ENCODE data around the gene FFAR3. TPM values are rescaled to one million over a fixed set of nuclear protein-coding genes. Genes with fewer than 3 reads are reported as not detected.

Gene FFAR3, protein sequence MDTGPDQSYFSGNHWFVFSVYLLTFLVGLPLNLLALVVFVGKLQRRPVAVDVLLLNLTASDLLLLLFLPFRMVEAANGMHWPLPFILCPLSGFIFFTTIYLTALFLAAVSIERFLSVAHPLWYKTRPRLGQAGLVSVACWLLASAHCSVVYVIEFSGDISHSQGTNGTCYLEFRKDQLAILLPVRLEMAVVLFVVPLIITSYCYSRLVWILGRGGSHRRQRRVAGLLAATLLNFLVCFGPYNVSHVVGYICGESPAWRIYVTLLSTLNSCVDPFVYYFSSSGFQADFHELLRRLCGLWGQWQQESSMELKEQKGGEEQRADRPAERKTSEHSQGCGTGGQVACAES
- total RNA-seq = 0.16 TPM in 1 of 2 replicates, not detected in the other

DNA sequence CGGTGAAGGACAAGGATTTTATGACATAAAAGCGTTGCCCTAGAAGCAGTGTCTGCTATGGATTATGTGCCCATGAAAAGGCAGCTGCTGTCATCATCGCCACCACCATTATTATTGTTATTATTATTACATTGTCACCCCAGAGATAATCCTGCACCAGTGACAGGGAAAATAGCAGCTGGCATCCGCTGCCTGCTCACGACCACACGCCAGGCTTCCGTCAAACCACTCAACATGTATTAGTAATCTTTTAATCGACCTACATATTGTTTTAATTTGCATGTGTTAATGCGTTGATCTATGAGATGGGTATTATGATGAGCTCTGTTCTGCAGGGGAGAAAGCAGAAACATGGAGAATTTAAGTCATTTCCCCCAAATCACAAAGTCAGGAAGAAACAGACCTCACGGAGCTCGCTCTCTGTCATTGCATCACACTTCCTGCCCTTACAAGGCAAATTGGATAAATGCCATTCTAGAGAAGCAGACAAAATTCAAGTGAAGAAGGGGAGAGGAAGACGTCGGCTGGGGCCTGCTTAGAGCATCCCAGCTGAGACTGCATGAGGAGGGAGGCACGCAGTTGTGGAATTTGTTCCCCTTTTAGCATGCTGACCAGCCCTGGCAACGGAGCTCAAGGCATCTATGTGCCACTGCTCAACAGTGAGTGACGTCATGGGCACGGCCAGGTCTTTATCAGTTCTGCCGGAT is at the start of gene FFAR3:
Gene FFAR3, plus strand, starts transcription at position 594 of the 707 bp plus-strand sequence. CDS start 431 bp downstream, outside the sequence.
- intact Hi-C loops (cut with micrococcal nuclease) = no loop called here

DNA sequence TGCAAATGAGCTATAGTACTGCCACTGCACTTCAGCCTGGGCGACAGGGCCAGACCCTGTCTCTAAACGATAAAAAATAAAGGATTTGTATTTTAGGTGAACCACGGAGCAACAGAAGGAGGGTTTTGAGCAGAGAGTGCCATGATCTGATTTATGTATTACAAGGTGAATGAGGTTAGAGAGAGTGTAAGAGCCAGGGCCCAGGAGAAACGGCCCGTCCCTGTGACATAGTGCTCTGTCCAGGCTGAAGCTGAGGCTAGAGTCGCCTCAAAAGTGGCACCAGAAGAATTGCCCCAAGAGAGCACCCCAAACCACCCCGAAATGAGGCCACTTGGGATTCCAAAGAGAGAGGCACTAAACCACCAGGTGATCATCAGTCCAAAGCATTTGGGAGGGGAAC is 49.4 kb upstream of the FFAR3 start:
- intact Hi-C loops (cut with micrococcal nuclease) = no loop called here

GRCh38 chr19:35309481-35310279 is 48.6 kb upstream of the FFAR3 start:
- intact Hi-C loops (cut with micrococcal nuclease) = no loop called here

DNA sequence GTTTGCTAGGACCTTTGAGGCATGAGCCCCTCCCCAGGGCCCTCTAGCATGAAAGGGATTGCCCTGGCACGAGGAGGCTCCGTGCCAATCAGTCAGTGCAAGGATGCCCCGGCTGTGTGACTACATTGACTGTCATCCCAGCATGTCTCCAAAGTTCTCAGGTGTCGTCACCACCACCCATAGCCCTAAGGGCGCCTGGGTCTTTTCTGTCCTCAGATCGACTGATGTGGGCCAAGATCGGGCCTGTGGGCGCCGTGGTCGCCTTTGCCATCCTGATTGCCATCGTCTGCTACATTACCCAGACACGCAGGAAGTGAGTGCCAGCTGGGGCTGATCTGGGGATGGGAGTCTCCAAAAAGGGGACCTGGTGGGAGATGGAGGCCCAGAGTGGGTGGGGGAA is 47.9 kb upstream of the FFAR3 start:
- intact Hi-C loops (cut with micrococcal nuclease) = no loop called here

- intact Hi-C loops (cut with micrococcal nuclease) = no loop called here
Observed at GRCh38 chr19:35310811-35311465, 47.3 kb upstream of the FFAR3 start.

- intact Hi-C loops (cut with micrococcal nuclease) = no loop called here
Observed at GRCh38 chr19:35311901-35312665, 46.2 kb upstream of the FFAR3 start.

DNA sequence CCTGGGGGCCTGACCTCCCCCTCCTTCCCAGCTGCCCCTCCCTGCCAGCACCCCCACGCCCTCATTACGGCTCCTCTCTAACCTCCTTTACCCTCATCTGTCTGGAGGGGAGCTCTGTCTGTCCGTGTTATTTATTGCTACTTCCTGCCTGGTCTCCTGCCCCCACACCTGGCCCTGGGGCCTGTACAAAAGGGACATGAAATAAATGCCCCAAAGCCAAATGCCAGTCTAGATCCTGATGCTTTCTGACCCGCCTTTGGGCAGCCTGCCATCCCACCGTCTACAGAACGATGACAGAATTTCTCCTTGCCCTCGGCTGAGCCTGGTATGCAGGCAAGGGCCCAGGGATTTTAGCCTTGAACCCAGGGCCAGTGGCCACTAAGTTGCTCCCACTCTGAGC is 44.7 kb upstream of the FFAR3 start:
- intact Hi-C loops (cut with micrococcal nuclease) = no loop called here

- intact Hi-C loops (cut with micrococcal nuclease) = no loop called here
Observed at GRCh38 chr19:35314031-35314430, 44.2 kb upstream of the FFAR3 start.

DNA sequence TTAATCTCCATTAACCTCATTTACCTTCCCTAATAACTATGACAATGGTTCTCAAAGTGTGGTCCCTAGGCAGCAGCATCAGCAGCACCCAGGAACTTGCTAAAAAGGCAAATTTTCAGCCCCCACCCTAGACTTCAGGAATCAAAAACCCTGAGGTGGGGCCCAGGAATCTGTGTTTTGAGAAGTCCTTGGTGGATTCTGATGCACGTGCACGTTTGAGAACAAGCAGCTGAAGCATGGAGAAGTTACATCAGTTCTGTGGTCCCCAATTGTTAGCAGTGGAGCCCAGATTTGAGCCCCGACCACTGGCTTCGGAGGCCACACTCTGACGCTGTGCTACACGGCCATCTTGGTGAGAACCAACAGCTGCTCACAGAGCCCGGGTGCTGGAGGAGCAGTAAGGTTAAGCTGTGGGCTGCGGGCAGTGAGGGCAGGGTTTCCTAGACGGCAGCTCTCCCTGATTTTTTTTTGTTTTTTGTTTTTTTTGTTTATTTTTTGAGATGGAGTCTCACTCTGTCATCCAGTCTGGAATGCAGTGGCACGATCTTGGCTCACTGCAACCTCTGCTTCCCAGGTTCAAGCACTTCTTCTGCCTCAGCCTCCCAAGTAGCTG is 43.3 kb upstream of the FFAR3 start:
- intact Hi-C loops (cut with micrococcal nuclease) = no loop called here

- intact Hi-C loops (cut with micrococcal nuclease) = no loop called here
Observed at GRCh38 chr19:35315883-35316282, 42.4 kb upstream of the FFAR3 start.

- intact Hi-C loops (cut with micrococcal nuclease) = no loop called here
Observed at GRCh38 chr19:35316560-35316959, 41.7 kb upstream of the FFAR3 start.

DNA sequence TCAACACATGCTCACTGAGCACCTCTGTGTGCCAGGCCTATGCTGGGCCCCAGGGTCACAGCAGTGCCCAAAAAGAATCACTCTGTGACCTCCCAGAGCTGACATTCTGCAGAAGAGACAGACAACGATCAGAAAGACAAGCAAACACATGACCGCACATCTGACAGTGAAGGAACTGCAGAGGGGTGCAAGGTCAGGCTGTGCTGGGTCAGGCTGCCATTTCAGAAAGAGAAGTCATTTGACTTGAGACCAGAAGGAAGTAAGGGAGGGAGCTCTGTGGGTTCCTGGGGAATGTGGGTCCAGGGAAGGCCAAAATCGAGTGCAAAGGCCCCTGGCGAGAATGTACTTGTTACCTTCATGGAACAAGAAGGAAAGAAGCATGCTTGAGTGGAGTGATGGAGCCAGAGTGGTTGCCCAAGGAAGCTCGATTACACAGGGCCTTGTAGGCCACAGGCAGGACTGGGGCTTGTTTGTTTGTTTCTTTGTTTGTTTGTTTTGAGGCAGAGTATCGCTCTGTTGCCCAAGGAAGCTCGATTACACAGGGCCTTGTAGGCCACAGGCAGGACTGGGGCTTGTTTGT is 40.7 kb upstream of the FFAR3 start:
- intact Hi-C loops (cut with micrococcal nuclease) = no loop called here

- intact Hi-C loops (cut with micrococcal nuclease) = no loop called here
Observed at GRCh38 chr19:35318679-35319448, 39.4 kb upstream of the FFAR3 start.

- intact Hi-C loops (cut with micrococcal nuclease) = no loop called here
Observed at GRCh38 chr19:35320065-35320713, 38.1 kb upstream of the FFAR3 start.

DNA sequence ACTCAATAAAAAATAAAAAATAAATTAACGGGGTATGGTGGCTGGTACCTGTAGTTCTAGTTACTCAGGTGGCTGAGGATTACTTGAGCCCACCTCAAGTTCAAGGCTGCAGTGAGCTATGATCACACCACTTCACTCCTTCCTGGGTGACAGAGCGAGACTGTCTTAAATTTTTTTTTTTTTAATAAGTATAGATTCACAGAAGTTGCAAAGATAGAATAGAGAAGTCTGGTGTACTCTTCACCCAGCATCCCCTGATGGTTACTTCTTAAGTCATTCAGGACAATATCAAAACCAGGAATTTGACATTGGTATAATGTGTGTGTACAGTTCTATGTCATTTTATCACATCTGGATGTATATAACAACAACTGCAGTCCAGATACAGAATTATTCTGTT is 37.0 kb upstream of the FFAR3 start:
- intact Hi-C loops (cut with micrococcal nuclease) = no loop called here

DNA sequence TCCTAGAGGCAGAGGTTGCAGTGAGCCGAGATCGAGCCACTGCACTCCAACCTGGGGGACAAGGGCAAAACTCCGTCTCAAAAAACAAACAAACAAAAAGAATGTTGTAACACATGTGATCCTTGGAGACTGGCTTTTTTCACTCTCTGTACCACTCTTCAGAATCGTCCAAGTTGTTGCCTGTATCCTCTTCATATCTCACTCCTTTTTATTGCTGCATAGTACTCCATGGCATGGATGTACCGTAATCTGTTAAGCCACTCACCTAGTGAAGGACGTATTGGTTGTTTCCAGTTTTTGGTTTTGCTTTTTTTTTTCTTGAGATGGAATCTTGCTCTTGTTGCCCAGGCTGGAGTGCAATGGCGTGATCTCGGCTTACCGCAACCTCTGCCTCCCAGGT is 36.2 kb upstream of the FFAR3 start:
- intact Hi-C loops (cut with micrococcal nuclease) = no loop called here

GRCh38 chr19:35327642-35328041 is 30.6 kb upstream of the FFAR3 start:
- intact Hi-C loops (cut with micrococcal nuclease) = no loop called here

DNA sequence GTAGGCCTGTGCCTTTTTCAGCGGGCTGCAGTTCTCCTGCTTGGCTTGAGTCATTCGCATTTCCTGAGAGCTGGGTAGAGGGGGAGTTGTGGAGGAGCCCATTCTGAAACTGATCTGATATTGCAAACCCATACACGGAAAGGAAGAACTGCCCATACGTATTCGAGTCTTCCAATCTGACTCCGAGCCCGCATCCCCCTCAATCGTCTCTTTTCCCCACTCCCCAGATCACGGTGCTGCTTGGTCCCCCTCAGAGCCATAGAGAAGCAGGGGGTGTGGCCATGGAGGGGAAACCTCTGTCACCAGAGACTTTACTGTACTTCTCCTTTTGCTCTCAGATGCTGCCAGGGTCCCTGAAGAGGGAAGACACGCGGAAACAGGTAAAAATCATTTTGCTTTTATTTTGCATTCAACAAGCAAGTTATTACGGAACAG is 29.4 kb upstream of the FFAR3 start, which contains the start of gene CD22:
Gene CD22, plus strand, starts transcription at position 337 of the 435 bp plus-strand sequence. CDS start 2,854 bp downstream, outside the sequence.
- intact Hi-C loops (cut with micrococcal nuclease) = no loop called here

Data from T-helper 2 cell treated with Interferon-gamma antibody and Interleukin-4, amounts not matched to agents 100 ng/mL and 5 ng/mL, for 36 hours (primary cell).